GM18502 (cell line): ENCODE results near the gene ABCB8.

ENCODE experiments used
- ATAC-seq: cut with Tn5 transposase; IDR thresholded peaks from one replicate; pipeline ENCODE4 v1.9.1; 2021; ENCODE audit warnings: mild to moderate bottlenecking; ENCODE audit not compliant: unreplicated experiment, poor library complexity

Gene ABCB8

DNA sequence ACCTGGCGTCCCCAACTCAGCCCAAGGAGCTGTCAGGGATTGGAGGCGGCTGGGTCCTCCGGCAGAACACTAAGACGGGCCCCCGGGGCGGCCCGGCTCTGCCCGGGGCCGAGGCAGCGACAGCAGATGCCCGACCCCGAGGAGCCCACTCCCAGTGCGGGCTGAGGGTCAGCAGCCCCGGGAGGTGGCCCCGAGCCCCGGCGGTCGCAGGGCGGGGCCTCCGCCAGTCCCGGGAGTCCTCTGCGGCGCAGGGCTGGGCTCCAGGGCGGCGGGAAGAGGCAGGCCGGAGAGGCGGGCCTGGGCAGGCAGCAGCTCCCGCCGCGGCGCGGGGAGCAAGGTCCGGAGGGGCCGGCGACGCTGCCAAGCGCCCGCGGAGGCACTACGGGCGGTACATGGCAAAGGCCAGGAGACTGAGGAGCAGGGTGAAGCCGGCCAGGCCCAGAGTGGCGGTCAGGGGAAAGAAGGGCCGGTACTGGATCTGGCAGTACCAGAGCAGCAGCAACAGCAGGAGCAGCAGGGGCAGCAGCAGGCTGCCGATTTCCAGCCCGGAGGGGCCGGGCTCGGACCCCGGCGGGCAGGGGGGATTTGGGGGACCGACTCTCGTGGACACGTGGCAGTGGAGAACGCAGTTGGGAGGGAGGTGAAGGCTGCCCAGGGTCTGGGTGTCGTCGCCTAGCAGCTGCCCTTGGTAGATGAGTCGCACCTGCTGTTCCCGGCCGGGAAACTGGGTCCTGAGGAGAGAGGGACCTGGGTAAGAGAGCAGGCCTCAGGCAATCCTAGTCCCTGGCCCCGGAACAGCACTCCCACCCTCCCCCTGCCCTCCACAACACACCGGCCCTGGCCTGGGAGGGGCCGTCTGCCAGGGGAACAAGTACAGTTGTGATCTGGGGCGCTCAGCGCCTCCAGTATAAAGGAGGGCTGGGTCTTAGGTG, 53.2 kb downstream of the ABCB8 start:
- no peak for ATAC-seq

DNA sequence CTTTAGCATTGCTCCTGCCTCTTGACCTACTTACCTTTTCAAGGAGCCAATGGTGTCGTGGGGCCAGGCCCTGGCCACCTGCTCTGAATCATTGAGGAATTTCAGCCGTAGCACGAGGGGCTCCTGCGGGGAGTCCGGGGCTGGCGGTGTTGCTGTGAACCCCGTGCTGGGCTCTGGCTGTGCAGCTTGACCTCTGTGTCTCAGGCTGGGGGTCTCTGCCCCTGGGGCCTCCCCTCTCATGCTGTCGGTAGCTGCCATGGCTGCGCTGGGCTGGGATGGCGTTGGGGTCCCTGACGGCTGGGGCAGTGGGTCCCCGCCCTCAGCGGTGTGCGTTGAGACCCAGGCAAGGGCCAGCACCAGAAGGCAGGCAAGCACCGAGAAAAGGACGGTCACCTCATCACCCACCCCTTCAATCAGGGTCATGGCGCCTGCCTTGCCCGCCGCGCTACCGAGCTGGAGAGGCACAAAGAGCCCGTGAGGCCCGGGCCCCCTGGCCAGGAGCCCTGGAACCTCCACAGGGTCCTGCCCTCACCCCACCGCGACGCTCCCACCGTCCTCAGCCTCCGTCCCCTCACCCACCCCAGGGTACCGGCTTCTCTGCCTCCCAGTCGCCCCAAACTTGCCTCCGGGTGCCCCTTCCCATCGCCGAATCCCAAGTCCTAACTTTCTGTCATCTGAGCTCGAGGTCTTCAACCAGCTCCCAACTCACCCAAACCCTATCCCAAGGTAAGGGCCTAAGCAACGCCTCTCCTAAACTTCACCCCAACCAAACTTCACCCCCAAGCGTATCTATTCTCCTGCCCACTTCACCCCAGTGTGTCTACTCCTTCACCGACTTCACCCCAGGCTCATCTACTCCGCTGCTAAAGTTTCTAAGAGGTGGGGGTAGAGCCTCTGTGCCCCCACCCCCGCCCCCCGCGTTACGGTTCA, 54.2 kb downstream of the ABCB8 start:
- ATAC-seq: no peak

DNA sequence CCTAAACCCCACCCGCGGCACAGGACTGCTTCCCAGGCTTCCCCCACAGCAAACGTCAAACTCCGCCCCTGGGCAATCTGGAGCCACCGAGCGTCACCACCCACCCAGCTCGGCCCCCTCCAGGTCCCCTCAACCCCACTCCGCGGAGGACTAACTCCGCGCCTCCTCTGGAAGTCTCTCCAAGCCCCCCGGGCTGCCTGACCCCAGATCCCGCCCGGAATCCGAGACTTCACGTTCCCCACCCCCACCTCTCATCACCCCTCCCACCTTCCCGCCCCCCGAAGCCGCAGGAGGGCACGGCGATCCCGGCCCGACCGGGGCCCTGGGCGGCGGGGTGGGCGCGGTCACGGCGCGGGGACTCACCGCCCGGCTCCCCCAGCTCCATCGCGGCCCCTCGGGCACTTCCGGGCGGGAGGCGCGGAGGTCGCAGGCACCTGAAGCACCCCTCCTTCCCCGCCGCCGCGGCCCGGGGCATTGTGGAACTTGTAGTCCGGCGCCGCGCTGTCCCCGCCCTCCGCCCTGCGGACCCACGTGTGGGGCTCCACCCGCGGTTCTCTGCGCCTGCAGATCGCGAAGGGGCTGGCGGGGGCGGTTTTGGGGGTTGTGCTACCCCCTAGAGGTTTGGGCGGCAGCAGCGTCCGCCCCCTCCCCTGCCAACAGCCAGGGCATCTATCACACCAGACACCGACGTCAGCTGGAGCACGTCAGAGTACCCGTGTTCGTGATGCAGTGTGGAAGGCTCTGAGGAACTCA, 55.0 kb downstream of the ABCB8 start, which contains the start of gene TMUB1:
TSS of gene TMUB1 (minus strand) at position 423 of the 753 bp plus-strand sequence. CDS start 930 bp downstream, outside the sequence.
- peak; percentile 58 for ATAC-seq

DNA sequence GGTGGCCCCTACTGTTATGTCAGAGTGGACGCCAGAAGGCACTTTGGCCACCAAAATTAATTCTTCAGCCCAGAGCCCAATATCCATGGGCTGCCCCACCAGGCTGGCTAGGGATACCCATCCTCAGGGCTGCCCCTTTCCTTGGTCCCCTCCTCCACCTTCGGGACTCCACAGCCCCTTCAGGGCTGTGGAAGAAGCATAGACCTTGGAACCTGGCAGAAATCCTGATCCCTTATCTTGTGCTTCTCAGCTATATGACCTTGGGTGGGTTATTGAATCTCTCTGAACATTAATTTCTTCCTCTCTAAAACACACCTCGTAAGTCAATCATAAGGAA, 55.5 kb downstream of the ABCB8 start:
- ATAC-seq: no peak

DNA sequence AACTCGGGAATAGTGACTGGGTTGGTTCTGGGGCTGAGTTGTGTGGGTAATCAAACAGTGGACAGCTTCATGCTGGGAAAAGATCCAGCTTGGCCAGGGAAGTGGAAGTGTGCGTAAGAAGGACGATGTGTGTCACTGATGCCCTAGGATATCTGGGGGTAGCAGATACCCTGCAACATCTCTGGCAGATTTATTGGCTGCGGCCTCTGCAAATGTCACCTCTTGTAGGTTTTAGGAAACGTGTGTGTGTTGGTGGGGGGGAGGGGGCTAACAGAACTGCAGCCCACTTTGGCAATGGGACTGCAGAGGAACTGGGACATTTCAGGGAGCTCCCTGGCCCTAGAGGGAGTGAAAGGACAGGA, 57.1 kb downstream of the ABCB8 start:
- no peak for ATAC-seq

DNA sequence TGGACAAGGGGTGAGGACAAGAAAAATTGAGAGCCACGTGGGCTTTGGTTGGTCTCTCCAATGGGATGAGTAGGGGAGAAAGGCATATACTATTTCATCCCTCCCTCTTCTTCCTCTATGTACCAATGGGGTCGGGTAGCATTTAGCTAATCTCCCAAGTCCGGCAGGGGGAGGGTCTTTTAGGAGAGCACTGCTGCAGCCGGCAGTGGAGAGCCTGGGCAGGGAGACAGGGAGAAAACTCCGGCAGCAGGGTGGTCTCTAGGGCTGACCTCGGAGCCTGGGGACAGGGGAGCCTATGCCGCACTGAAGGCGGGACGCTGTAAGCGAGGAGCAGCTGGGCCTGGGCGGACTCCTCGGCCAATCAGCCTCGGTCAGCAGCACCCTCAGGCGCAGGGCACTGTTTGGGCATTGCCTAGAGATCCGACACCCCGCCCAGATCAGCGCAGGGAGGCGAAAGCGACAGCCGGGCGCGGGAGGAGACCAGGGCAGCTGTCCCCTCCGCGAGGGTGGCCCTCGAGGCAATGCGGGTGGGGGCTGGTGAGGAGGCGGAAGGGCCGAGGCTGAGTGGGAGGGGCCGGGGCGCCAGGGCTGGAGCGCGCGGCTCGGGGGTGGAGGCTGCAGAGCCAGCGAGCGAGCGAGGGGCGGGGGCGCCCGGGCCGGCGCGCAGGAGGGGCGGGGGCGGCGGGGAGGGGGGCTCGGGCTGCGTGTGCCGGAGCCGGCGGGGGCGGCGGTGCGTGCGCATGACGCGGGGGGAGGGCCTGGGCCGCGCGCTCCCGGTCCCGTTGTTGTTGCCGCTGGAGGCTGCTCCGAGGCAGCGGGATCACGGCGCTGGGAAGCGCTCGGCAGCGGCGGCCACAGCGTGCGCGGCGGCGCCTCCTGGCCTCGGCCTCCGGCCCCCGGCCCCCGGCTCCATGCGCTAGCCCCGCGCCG, 57.7 kb downstream of the ABCB8 start, which contains the start of gene AGAP3:
TSS of gene AGAP3 (plus strand) at position 785 of the 930 bp plus-strand sequence. CDS start 267 bp downstream, outside the sequence.
- peak; percentile 44 for ATAC-seq

DNA sequence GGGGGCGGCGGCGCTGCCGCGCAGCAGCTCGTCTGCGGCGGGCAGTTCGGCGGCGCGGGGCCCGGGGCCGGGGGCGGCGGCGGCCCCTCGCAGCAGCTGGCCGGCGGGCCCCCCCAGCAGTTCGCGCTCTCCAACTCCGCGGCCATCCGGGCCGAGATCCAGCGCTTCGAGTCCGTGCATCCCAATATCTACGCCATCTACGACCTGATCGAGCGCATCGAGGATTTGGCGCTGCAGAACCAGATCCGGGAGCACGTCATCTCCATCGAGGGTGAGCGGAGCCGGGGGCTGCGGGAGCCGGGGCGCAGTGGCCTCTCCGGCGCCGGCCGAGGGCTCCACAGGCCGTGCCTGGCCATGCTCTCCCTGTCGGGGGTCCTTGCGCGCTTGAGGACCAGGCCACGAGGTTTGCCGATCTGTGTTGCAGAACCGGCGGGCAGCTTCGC, 58.6 kb downstream of the ABCB8 start:
- no peak for ATAC-seq

DNA sequence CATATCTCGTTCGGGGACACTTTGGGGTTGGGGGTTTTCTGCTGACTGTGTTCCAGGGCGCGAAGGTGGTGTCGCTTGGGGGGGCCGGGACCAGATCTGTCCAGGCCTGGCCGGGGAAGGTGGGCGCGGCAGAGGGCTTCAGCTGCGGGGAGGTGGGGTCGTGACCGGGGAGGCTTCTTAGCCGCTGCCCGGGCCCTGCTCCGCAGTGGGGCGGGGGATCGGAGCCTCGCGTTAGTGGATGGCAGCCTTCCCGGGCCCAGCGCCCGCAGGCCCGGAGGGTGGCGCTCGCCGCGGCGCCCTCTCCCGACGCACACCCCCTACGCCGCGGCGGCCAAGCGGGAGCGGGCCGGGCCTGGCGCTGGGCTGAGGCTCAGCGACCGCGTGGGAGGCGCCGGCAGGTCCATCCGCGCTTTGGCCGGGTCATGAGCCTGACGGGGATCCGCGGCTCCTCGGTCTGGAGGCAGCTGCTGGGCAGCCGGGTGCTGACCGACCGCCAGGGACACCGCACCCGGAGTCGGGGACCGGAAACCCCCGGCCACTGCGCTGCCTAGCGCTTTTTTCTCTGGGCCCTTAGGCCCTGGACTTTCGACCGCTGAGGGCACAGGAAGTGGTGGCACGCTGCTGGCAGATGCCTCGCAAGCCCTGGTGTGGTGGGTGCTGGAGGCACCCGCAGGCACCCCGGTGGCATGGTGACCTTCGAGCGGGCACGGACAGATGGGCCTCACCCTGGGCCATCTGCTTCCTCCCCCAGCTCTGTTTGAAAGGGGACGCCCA, 59.2 kb downstream of the ABCB8 start:
- ATAC-seq: no peak

DNA sequence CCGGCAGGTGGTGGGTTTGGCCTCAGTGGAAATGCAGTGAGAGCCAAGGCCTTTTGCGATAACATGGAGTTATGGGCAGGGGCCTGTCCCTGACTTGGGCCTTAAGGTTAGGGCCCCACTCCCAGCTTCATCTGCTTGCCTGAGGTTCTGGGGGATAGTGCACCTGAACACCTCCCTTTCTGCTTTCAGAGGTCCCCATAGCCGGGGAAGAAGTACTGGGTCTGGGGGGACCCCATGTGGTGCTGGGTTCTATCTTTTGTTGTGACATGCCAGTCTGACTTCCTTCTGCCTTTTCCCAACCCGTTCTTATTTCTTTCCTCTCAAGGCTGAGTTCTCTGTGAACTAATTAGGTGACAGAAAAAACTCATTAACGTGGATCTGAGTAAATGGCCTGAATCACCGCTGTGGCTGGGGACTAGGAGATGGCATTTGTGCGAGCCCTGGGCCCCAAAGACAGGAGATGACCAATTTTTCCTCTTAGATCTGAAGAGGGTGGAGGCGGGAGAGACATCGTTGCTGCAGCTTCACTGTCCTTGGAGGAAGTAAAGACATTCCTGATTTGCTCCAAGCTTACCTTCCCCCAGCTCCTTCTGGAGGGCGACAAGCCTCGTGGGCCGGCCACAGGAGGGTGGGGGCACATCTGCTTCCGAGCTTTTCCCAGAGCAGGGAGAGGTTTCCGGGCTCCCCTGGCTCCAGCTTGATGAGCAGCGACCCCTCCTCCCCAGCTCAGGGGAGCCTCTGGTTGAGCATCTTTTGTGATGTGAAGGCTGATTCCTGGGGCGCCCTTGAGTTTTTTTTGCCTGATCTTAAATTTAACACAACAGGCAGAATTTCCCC, 60.0 kb downstream of the ABCB8 start:
- no peak for ATAC-seq

DNA sequence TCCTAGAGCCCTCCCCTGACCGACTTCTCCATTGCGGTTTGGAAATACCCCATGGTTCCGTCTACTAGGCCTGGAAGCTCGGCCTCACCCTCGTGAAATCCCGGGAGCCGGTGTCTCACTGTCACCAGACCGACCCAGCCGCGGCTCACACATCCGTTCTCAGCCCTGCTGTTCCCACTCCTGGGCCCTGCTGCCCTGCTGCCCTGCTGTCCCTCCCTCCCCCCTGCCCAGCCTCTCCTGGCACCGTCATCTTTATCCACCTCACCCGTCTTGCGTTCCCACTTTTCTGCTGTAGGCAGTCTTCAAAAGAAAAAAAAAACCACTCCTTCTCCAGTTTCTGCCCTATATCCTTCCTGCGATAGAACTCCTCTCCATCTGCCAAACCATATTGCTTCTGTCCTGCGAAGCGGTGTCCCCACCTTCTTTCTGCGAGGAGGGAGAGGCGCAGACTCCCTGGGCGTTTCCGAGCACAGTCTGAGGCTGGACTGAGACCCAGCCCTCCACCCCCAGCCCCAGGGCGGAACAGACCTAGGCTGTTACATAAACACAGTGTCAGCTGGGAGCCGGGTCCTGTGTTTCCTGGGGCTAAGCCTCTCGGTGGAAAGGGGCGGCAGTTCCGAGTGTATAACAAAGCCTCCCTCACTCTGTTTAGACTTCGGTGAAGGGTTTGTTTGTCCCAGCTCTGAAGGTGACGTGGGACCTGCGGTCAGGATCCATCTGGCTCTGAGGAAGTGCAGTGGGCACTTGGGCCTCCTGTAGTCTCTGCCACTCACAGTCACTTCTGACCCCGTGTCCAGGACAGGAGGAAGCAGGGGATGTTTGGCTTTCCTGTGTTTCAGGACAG, 60.8 kb downstream of the ABCB8 start:
- ATAC-seq: no peak

DNA sequence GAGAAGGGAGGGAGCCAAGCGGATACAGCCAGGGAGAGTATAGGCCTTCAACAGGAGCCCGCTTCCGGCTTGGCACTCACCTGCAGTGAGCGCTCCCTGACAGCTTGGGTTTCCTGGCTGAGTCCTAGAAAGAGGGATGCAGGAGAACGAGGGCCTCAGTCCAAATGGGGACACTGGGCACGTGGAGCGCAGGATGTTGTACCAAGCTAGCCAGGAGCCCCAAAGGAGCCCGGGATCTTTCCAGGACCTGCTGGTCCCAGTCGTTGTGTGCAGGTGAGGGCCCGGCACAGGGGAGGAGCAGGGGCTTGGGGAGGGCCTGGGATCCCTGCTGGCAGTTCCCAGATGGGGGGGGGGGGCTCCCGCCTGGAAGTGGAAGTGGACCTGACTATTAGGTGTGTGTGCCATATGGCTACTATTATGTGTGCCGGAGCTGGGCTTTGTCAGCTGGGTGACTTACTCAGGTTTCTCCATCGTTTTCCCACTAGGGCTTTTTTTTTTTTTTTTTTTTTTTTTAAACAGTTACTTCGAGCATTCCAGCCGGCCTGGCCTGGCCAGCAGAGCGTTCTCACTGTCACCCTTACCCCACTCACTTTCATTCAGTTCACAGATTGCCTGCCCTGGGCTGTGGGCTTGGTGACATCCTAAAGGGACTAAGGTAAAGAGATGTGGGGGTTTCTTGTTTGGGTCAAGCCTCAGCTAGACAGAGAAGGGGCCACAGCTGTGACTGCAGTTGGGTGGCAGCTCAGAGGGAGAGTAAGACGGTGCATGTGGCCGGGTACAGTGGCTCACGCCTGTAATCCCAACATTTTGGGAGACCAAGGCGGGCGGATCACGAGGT, 61.9 kb downstream of the ABCB8 start:
- no peak for ATAC-seq

DNA sequence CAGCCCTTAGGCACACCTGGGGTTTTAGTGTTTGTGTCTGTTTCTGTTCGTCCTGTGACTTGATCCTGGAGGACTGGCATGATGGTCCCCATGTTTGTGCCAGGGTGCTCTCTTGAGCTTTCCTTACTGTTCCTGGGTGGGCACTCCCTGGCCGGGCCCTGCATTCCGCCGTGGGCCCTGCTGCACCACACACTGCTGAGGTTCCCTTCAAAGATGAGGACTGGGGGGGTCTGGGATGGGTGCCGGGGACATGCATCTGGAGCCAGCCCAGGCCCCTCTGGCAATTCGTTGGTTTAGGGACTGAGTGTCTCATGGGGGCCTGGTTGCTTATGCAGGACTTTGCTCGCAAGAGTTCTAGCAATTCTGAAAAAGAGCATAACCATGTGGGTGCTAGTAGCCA, 62.8 kb downstream of the ABCB8 start:
- no peak for ATAC-seq

DNA sequence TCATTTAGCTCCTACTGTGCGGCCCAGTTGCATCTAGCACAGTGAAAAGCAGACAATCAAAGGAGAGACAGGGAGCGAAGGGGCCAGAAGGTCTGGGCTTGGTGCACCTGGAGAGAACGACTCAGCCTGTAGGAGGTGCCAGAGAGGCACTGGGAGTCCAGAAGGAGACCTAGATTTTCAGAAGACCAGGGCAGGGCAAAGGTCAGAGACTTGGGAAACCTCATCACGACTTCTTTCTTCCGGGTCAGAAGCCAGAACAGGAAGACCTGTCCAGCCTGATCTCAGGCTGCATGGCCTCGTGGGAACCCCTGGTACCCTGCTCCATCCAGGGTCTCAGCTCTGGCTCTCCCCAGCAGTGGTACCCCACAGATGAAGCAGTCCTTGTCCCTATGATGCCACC, 63.2 kb downstream of the ABCB8 start:
- ATAC-seq: no peak

DNA sequence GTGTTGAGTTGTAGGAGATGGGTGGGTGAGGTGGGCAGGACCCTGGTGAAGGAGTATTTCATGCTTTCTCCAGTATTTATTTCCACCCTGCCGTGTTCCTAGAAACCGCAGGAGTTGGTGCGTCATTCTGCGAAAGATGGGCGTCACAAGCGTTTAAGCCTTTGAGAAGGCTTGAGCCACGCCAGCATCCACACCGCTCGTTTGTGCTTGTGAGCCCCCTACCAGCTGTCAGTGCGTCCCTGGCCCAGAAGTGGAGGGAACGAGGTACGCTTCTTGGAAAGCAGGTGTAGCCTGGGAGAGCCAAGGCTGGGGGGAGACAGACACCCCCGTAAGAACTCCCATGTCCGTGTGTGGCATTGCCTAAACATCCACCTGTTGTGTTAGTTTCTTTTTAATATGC, 63.7 kb downstream of the ABCB8 start:
- no peak for ATAC-seq

DNA sequence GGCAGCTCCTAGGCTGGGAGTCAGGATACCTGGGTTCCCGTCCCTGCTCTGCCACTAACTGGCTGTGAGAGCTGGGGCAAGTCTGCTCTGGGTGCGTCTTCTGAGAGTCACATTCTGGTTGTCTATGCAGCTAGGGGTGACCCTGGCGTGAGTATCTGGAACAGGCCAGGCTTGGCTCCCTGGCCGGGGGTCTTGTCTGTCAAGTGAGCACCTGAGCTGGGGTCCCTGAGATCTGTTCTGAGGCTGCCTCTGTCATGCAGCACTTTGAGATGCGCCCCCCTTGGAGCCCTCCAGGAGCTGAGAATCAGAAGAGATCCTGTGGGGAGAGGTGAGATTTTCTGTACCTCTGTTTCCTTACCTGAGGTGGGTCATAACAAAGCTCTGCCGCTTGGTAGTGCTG, 65.5 kb downstream of the ABCB8 start:
- ATAC-seq: no peak

DNA sequence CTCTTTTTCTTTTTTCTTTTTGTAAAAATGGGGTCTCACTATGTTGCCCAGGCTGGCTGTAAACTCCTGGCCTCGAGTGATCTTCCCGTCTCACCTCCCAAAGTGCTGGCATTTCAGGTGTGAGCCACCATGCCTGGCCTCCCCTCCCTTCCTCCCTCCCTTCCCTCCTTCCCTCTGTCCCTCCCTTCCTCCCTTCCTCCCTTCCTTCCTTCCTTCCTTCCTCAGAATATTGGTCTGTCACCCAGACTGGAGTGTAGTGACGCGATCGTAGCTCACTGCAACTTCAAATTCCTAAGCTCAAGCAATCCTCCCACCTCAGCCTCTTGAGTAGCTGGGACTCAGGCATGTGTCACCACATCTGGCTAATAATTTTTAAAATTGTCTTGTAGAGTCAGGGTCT, 66.4 kb downstream of the ABCB8 start:
- ATAC-seq: no peak
